Measurements from ENCODE around the gene AGBL5. TPM values are rescaled to one million over a fixed set of nuclear protein-coding genes. Genes with fewer than 3 reads are reported as not detected.

Gene AGBL5
- total and polyA plus RNA-seq, 2 of the 13 experiments (the other 11 are each of a cell fraction or from before 2014, with no cell fraction given): 55.9 to 73.3 TPM

DNA sequence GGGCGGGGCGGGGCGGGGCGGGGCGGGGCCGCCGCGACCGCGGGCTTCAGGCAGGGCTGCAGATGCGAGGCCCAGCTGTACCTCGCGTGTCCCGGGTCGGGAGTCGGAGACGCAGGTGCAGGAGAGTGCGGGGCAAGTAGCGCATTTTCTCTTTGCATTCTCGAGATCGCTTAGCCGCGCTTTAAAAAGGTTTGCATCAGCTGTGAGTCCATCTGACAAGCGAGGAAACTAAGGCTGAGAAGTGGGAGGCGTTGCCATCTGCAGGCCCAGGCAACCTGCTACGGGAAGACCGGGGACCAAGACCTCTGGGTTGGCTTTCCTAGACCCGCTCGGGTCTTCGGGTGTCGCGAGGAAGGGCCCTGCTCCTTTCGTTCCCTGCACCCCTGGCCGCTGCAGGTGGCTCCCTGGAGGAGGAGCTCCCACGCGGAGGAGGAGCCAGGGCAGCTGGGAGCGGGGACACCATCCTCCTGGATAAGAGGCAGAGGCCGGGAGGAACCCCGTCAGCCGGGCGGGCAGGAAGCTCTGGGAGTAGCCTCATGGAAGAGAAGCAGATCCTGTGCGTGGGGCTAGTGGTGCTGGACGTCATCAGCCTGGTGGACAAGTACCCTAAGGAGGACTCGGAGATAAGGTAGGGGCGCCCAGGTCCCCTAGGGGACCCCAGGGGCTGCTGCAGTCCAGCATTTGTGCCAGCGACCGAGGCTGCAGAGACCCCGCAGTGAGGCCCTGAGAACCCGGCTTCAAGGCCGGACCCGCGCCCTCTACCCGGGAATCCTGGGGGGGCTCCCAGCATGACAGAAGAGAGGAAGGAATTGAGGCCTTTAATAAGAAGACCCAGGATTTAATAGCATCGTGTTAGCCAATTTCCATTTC is 35.5 kb downstream of the AGBL5 start, which contains the start of gene KHK (continued):
- TF ChIP-seq ZNF597 (CRISPR knock-in tag; IDR thresholded peaks at IDR 0.05) (no peak), JUNB (CRISPR knock-in tag; IDR thresholded peaks at IDR 0.05; ENCODE audit: borderline replicate concordance) (no peak), NBN (conservative IDR thresholded peaks at IDR 0.05) (no peak), ZNF549 (CRISPR knock-in tag; IDR thresholded peaks at IDR 0.05) (no peak), RBAK (CRISPR knock-in tag; IDR thresholded peaks at IDR 0.05) (no peak), ZNF761 (CRISPR knock-in tag; conservative IDR thresholded peaks at IDR 0.05) (no peak), BATF2 (CRISPR knock-in tag; IDR thresholded peaks at IDR 0.05) (no peak; the same call in 1 of the 2 replicates), TMF1 (CRISPR knock-in tag; IDR thresholded peaks at IDR 0.05; ENCODE audit: low read depth) (no peak), ZBTB21 (CRISPR knock-in tag; IDR thresholded peaks at IDR 0.05) (no peak), ZFP90 (CRISPR knock-in tag; IDR thresholded peaks at IDR 0.05; ENCODE audit: borderline replicate concordance) (no peak; the same call in 1 of the 2 replicates), ZNF260 (CRISPR knock-in tag; IDR thresholded peaks at IDR 0.05; ENCODE audit: borderline replicate concordance, low read depth) (no peak), NFE2L2 (IDR thresholded peaks at IDR 0.05; ENCODE audit: low read length) (no peak), ZFP62 (CRISPR knock-in tag; IDR thresholded peaks at IDR 0.05) (no peak), CEBPG (CRISPR knock-in tag; IDR thresholded peaks at IDR 0.05) (no peak), ZNF547 (CRISPR knock-in tag; IDR thresholded peaks at IDR 0.05) (peak; percentile 5), TOE1 (CRISPR knock-in tag; IDR thresholded peaks at IDR 0.05) (no peak), ZNF350 (CRISPR knock-in tag; IDR thresholded peaks at IDR 0.05; ENCODE audit: borderline replicate concordance, low read depth) (peak; percentile 75), ZNF33B (CRISPR knock-in tag; IDR thresholded peaks at IDR 0.05) (0 out of 2 replicates have a peak, but pooled peaks have one; percentile 27), MLLT10 (CRISPR knock-in tag; IDR thresholded peaks at IDR 0.05) (no peak), IRF9 (CRISPR knock-in tag; IDR thresholded peaks at IDR 0.05; ENCODE audit: borderline replicate concordance) (peak; percentile 57; the same call in 1 of the 2 replicates), PITX1 (CRISPR knock-in tag; IDR thresholded peaks at IDR 0.05) (no peak), DDIT3 (CRISPR knock-in tag; IDR thresholded peaks at IDR 0.05) (no peak), KDM4B (CRISPR knock-in tag; IDR thresholded peaks at IDR 0.05) (no peak)
- TF ChIP-seq, protein P1, sequence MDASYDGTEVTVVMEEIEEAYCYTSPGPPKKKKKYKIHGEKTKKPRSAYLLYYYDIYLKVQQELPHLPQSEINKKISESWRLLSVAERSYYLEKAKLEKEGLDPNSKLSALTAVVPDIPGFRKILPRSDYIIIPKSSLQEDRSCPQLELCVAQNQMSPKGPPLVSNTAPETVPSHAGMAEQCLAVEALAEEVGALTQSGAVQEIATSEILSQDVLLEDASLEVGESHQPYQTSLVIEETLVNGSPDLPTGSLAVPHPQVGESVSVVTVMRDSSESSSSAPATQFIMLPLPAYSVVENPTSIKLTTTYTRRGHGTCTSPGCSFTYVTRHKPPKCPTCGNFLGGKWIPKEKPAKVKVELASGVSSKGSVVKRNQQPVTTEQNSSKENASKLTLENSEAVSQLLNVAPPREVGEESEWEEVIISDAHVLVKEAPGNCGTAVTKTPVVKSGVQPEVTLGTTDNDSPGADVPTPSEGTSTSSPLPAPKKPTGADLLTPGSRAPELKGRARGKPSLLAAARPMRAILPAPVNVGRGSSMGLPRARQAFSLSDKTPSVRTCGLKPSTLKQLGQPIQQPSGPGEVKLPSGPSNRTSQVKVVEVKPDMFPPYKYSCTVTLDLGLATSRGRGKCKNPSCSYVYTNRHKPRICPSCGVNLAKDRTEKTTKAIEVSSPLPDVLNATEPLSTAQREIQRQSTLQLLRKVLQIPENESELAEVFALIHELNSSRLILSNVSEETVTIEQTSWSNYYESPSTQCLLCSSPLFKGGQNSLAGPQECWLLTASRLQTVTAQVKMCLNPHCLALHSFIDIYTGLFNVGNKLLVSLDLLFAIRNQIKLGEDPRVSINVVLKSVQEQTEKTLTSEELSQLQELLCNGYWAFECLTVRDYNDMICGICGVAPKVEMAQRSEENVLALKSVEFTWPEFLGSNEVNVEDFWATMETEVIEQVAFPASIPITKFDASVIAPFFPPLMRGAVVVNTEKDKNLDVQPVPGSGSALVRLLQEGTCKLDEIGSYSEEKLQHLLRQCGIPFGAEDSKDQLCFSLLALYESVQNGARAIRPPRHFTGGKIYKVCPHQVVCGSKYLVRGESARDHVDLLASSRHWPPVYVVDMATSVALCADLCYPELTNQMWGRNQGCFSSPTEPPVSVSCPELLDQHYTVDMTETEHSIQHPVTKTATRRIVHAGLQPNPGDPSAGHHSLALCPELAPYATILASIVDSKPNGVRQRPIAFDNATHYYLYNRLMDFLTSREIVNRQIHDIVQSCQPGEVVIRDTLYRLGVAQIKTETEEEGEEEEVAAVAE (CRISPR knock-in tag; IDR thresholded peaks at IDR 0.05; ENCODE audit: borderline replicate concordance): no peak; the same call in 1 of the 2 replicates

All from HepG2 (cell line).